Peyer's patch (tissue), 4 donors: Measurements from ENCODE around the gene JAGN1.

ENCODE experiments used
- CTCF ChIP-seq, 6 experiments: fragments of 450-650 bp in 4 of 6; fragments of 200-600 bp in 2 of 6; sonication (generic) in 1 of 6; IDR thresholded peaks; one replicate each; pipeline ENCODE4 v1.5.1; 2017 to 2019; ENCODE audit warnings: antibody characterized with exemption in 6 of 6, mild to moderate bottlenecking in 3 of 6, moderate library complexity in 1 of 6
- POLR2A ChIP-seq, 2 donors: fragments of 450-650 bp; IDR thresholded peaks; one replicate each; pipeline ENCODE4 v1.5.1; 2017; ENCODE audit warnings: antibody characterized with exemption in 2 of 2, mild to moderate bottlenecking in 2 of 2, moderate library complexity in 2 of 2

GRCh38 chr3:9942934-9943690, 52.7 kb downstream of the JAGN1 start:
- TF ChIP-seq POLR2A (IDR thresholded peaks at IDR 0.05) (no peak), CTCF (IDR thresholded peaks at IDR 0.05) (no peak)
